SH-SY5Y (cell line): ENCODE measurements around the gene GCN1.

Experiments used
- GATA2 ChIP-seq: IDR thresholded peaks from 2 replicates; pipeline ENCODE4 v1.6.1; 2011; ENCODE audit warnings: mild to moderate bottlenecking, low read depth, low read length
- GATA3 ChIP-seq: IDR thresholded peaks from 2 replicates; pipeline ENCODE4 v1.6.1; 2011; ENCODE audit warnings: low read depth, mild to moderate bottlenecking, low read length, moderate library complexity

- TF ChIP-seq GATA3 (no peak), GATA2 (no peak)
Observed at GRCh38 chr12:120089796-120090195, 104.7 kb downstream of the GCN1 start.
